A549 (cell line): Measurements from ENCODE around the gene GPATCH2. TPM values are rescaled to one million over a fixed set of nuclear protein-coding genes. Genes with fewer than 3 reads are reported as not detected.

Experiments used
- ATAC-seq, 2 experiments: fragments of 200-7000 bp in 1 of 2; fragments of >200 bp in 1 of 2; cut with Nextera tagmentation in 1 of 2; cut with Tn5 transposase in 1 of 2; 3 replicates each; pipeline versions ENCODE4 v1.8.0 to v1.9.1; 2018 to 2020; ENCODE audit warnings: mild to moderate bottlenecking in 1 of 2, moderate library complexity in 1 of 2
- CTCF ChIA-PET: fragments of 300-600 bp; sonication (Branson Sonifier 250); formaldehyde crosslinking; extraction: SDS; loops from one replicate; lab custom pipeline; 2021; ENCODE audit warnings: antibody characterized with exemption, inconsistent platforms; lab: Yijun Ruan, JAX
- POLR2A ChIA-PET: fragments of 350-600 bp; formaldehyde crosslinking; extraction: SDS; loops from one replicate; lab custom pipeline; 2021; ENCODE audit warnings: antibody characterized with exemption, inconsistent platforms; lab: Yijun Ruan, JAX
- DNase-seq, 2 experiments: peaks; one replicate each; pipeline versions ENCODE4 v3.0.0 to v3.0.0-alpha.2; 2011 to 2016; ENCODE audit warnings: low read depth in 1 of 2, low spot score in 1 of 2
- FAIRE-seq: peaks from 2 replicates; lab custom pipeline; 2011; peaks lifted over from hg19 to GRCh38; lab: Jason Lieb, UNC
- H3K27ac ChIP-seq, 2 experiments: fragments of >200 bp; sonication (Bioruptor Twin); formaldehyde crosslinking; 3 replicates each; pipeline ENCODE4 v1.5.1; 2016 to 2017
- H3K4me1 ChIP-seq: fragments of >200 bp; sonication (Bioruptor Twin); formaldehyde crosslinking; 3 replicates; pipeline ENCODE4 v1.6.1; 2016
- H3K4me2 ChIP-seq: fragments of >200 bp; sonication (Bioruptor Twin); formaldehyde crosslinking; 3 replicates; pipeline ENCODE4 v1.6.1; 2016
- H3K4me3 ChIP-seq: fragments of >200 bp; sonication (Bioruptor Twin); formaldehyde crosslinking; 3 replicates; pipeline ENCODE4 v1.5.1; 2016
- H3K9me3 ChIP-seq: fragments of >200 bp; sonication (Bioruptor Twin); formaldehyde crosslinking; 3 replicates; pipeline ENCODE4 v1.6.1; 2016
- CEBPB ChIP-seq, 2 experiments: fragments of >200 bp in 1 of 2; sonication (Bioruptor Twin) in 1 of 2; formaldehyde crosslinking in 1 of 2; IDR thresholded peaks; 2 replicates each; pipeline ENCODE4 v1.6.1; 2012 to 2016
- CHD2 ChIP-seq: fragments of 150-350 bp; IDR thresholded peaks from 2 replicates; pipeline ENCODE4 v1.6.1; 2014; ENCODE audit warnings: low read length; ENCODE audit not compliant: partially characterized antibody
- EHMT2 ChIP-seq: fragments of 200-600 bp; sonication (generic); IDR thresholded peaks from 2 replicates; pipeline ENCODE4 v1.6.1; 2016; ENCODE audit warnings: antibody characterized with exemption, low read depth, mild to moderate bottlenecking, moderate library complexity
- ESRRA ChIP-seq: fragments of 150-350 bp; IDR thresholded peaks from 2 replicates; pipeline ENCODE4 v1.6.1; 2014; ENCODE audit warnings: mild to moderate bottlenecking, low read length, borderline replicate concordance
- FOXS1 ChIP-seq: fragments of 250-450 bp; sonication (Bioruptor Pico); IDR thresholded peaks from 2 replicates; pipeline ENCODE4 v1.5.0; 2020; ENCODE audit warnings: mild to moderate bottlenecking, moderate library complexity
- GATA3 ChIP-seq: IDR thresholded peaks from 2 replicates; pipeline ENCODE4 v1.6.1; 2012; ENCODE audit warnings: borderline replicate concordance
- HDAC2 ChIP-seq: fragments of 200-600 bp; sonication (generic); IDR thresholded peaks from 2 replicates; pipeline ENCODE4 v1.6.1; 2016
- HOXB13 ChIP-seq: fragments of 250-450 bp; sonication (Bioruptor Pico); IDR thresholded peaks from 2 replicates; pipeline ENCODE4 v1.5.0; 2020; ENCODE audit warnings: low read depth, mild to moderate bottlenecking, moderate library complexity
- KDM5A ChIP-seq: fragments of 200-600 bp; sonication (generic); IDR thresholded peaks from 2 replicates; pipeline ENCODE4 v1.6.1; 2016; ENCODE audit warnings: antibody characterized with exemption, mild to moderate bottlenecking
- MAFK ChIP-seq: fragments of 450-650 bp; IDR thresholded peaks from 2 replicates; pipeline ENCODE4 v1.6.1; 2014; ENCODE audit not compliant: partially characterized antibody
- MYC ChIP-seq: IDR thresholded peaks from 2 replicates; pipeline ENCODE4 v1.6.1; 2012; ENCODE audit warnings: mild to moderate bottlenecking, inconsistent platforms, low read length, improper control_type of control experiment, borderline replicate concordance
- NPAS2 ChIP-seq: fragments of 250-450 bp; sonication (Bioruptor Pico); IDR thresholded peaks from 2 replicates; pipeline ENCODE4 v1.8.0; 2022; ENCODE audit warnings: mild to moderate bottlenecking, moderate library complexity, borderline replicate concordance
- PHF8 ChIP-seq: fragments of 200-600 bp; sonication (generic); IDR thresholded peaks from 2 replicates; pipeline ENCODE4 v1.6.1; 2016; ENCODE audit warnings: low read depth, mild to moderate bottlenecking, antibody characterized with exemption, moderate library complexity, borderline replicate concordance
- POLR2AphosphoS2 ChIP-seq: conservative IDR thresholded peaks from 2 replicates; pipeline ENCODE4 v1.6.1; 2012; ENCODE audit warnings: low read length, improper control_type of control experiment, inconsistent platforms
- RARB ChIP-seq: fragments of 250-450 bp; sonication (Bioruptor Pico); IDR thresholded peaks from 2 replicates; pipeline ENCODE4 v1.8.0; 2021; ENCODE audit warnings: mild to moderate bottlenecking, moderate library complexity
- RCOR1 ChIP-seq: fragments of 150-350 bp; IDR thresholded peaks from 2 replicates; pipeline ENCODE4 v1.6.1; 2014; ENCODE audit warnings: antibody characterized with exemption, low read length, low read depth
- RNF2 ChIP-seq: fragments of 200-600 bp; sonication (generic); IDR thresholded peaks from 2 replicates; pipeline ENCODE4 v1.6.1; 2016; ENCODE audit warnings: low read depth, mild to moderate bottlenecking, antibody characterized with exemption, moderate library complexity, borderline replicate concordance
- SREBF2 ChIP-seq: fragments of 450-650 bp; IDR thresholded peaks from 2 replicates; pipeline ENCODE4 v1.6.1; 2014; ENCODE audit warnings: mild to moderate bottlenecking, moderate library complexity
- TFCP2L1 ChIP-seq: fragments of 250-450 bp; sonication (Bioruptor Pico); IDR thresholded peaks from 2 replicates; pipeline ENCODE4 v1.5.0; 2021; ENCODE audit warnings: mild to moderate bottlenecking
- TP53 ChIP-seq: fragments of 250-450 bp; sonication (Bioruptor Pico); IDR thresholded peaks from 2 replicates; pipeline ENCODE4 v1.5.0; 2021; ENCODE audit warnings: mild to moderate bottlenecking, moderate library complexity
- ZSCAN20 ChIP-seq: fragments of 250-450 bp; sonication (Bioruptor Pico); IDR thresholded peaks from 2 replicates; pipeline ENCODE4 v1.8.0; 2022; ENCODE audit warnings: mild to moderate bottlenecking, moderate library complexity
- WGBS: methylation state at CpG from one replicate; pipeline ENCODE4 v1.1.6; 2017; ENCODE audit errors: missing lambda C conversion rate; 5-methylcytosine and 5-hydroxymethylcytosine counted together
- polyA plus RNA-seq, 4 experiments: library from polyadenylated mRNA; depleted of rRNA in 3 of 4; stranded (reverse); fragments of >200 nt; fragmentation: RNase III in 1 of 4; extraction: RNeasy Plus Mini Kit Qiagen cat#74134 plus additional on column Dnase treatment in 1 of 4; gene quantifications; 2 replicates in 3 of 4; 3 replicates in 1 of 4; pipeline ENCODE4 v1.2.3, GENCODE V29; 2011 to 2017
- TF ChIP-seq, protein P1 (sequence below): fragments of 200-600 bp; sonication (generic); IDR thresholded peaks from 2 replicates; pipeline ENCODE4 v1.6.1; 2016; ENCODE audit warnings: antibody characterized with exemption, mild to moderate bottlenecking, moderate library complexity
- TF ChIP-seq, protein P2 (sequence below): IDR thresholded peaks from 2 replicates; pipeline ENCODE4 v1.6.1; 2012
- TF ChIP-seq, protein P3 (sequence below): IDR thresholded peaks from 2 replicates; pipeline ENCODE4 v1.6.1; 2012; ENCODE audit warnings: low read depth, borderline replicate concordance
- TF ChIP-seq, protein P4 (sequence below): fragments of 250-450 bp; sonication (Bioruptor Pico); IDR thresholded peaks from 2 replicates; pipeline ENCODE4 v1.5.0; 2021; ENCODE audit warnings: mild to moderate bottlenecking, moderate library complexity, borderline replicate concordance
- TF ChIP-seq, protein P5 (sequence below): fragments of 450-650 bp; IDR thresholded peaks from 2 replicates; pipeline ENCODE4 v1.6.1; 2014; ENCODE audit warnings: antibody characterized with exemption

Gene GPATCH2
- polyA plus RNA-seq, 2 of the 4 experiments (the other 2 are of a cell fraction): 10.8 to 18.6 TPM

DNA sequence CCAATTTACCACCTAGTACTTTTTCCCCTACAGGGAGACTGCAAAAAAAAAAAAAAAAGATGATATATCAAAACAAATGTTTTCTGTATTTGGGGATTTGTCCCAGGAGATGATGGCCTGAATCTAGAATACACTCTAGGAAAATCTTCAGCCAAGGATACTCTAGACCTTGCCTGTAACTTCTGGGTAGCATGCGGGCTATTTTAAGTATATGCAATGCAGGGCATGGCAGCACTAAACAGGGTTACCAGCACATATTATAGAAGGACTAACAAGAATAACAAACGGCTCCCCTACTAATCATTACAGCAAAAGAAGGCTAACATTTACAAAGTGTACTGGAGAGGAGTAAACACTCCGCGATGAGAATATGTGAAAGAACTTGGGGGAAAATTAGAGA, 109.6 kb downstream of the GPATCH2 start:
- 74% methylated on average over 4 of the region's 4 CpGs for WGBS
- Histone ChIP-seq H3K27ac (no peak overlapping the region), H3K4me3 (no peak overlapping the region), H3K4me1 (peaks cover 26% of the 10 kb centered on the region), H3K4me2 (no peak overlapping the region), H3K9me3 (no peaks in the 10 kb centered on the region)
- POLR2A ChIA-PET: no interaction called here
- no peak for FAIRE-seq
- DNase-seq: no peak
- ATAC-seq: no peak
- CTCF ChIA-PET: no interaction called here
- TF ChIP-seq RCOR1 (no peak), NPAS2 (CRISPR knock-in tag) (no peak), FOXS1 (no peak), CHD2 (no peak), CEBPB (IDR thresholded peaks at IDR 0.05) (no peak), TFCP2L1 (no peak), PHF8 (no peak), KDM5A (no peak), MAFK (no peak), ESRRA (no peak), HDAC2 (no peak), ZSCAN20 (CRISPR knock-in tag) (no peak), GATA3 (no peak), POLR2AphosphoS2 (no peak)
- TF ChIP-seq, protein P1, sequence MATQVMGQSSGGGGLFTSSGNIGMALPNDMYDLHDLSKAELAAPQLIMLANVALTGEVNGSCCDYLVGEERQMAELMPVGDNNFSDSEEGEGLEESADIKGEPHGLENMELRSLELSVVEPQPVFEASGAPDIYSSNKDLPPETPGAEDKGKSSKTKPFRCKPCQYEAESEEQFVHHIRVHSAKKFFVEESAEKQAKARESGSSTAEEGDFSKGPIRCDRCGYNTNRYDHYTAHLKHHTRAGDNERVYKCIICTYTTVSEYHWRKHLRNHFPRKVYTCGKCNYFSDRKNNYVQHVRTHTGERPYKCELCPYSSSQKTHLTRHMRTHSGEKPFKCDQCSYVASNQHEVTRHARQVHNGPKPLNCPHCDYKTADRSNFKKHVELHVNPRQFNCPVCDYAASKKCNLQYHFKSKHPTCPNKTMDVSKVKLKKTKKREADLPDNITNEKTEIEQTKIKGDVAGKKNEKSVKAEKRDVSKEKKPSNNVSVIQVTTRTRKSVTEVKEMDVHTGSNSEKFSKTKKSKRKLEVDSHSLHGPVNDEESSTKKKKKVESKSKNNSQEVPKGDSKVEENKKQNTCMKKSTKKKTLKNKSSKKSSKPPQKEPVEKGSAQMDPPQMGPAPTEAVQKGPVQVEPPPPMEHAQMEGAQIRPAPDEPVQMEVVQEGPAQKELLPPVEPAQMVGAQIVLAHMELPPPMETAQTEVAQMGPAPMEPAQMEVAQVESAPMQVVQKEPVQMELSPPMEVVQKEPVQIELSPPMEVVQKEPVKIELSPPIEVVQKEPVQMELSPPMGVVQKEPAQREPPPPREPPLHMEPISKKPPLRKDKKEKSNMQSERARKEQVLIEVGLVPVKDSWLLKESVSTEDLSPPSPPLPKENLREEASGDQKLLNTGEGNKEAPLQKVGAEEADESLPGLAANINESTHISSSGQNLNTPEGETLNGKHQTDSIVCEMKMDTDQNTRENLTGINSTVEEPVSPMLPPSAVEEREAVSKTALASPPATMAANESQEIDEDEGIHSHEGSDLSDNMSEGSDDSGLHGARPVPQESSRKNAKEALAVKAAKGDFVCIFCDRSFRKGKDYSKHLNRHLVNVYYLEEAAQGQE: no peak
- TF ChIP-seq, protein P2, sequence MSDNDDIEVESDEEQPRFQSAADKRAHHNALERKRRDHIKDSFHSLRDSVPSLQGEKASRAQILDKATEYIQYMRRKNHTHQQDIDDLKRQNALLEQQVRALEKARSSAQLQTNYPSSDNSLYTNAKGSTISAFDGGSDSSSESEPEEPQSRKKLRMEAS: no peak
- TF ChIP-seq, protein P3, sequence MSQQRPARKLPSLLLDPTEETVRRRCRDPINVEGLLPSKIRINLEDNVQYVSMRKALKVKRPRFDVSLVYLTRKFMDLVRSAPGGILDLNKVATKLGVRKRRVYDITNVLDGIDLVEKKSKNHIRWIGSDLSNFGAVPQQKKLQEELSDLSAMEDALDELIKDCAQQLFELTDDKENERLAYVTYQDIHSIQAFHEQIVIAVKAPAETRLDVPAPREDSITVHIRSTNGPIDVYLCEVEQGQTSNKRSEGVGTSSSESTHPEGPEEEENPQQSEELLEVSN: no peak

DNA sequence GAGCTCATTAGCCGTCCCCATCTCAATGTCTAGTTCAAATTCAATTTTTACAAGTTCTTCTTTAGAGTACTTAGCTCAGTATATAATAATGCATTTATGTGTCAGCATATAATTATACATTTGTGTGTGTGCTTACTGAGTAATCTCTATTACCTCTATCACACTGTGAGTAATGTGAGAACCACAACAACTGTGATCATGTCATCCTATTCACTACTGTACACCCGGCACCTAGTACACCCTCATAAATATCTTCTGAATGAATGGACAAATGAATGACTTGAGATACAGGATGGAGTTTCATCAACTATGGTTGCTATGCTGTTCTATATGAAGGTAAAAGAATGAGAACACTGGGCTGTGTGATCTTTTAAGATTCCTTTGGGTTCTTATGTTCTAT, 124.0 kb downstream of the GPATCH2 start:
- ATAC-seq: no peak
- TF ChIP-seq TP53: no peak
- no peak for TF ChIP-seq GATA3
- no peak for TF ChIP-seq MYC
- TF ChIP-seq HOXB13 (CRISPR knock-in tag): no peak
- TF ChIP-seq, all 56 proteins: peak for 0
- DNase-seq (no peak), FAIRE-seq (no peak)
- Histone ChIP-seq H3K4me3 (no peak overlapping the region), H3K27ac (no peak overlapping the region), H3K9me3 (no peaks in the 10 kb centered on the region), H3K4me2 (no peak overlapping the region), H3K4me1 (no peaks in the 10 kb centered on the region)
- CTCF ChIA-PET: no interaction called here
- POLR2A ChIA-PET: no interaction called here
- 88% methylated on average over 2 of the region's 2 CpGs for WGBS

DNA sequence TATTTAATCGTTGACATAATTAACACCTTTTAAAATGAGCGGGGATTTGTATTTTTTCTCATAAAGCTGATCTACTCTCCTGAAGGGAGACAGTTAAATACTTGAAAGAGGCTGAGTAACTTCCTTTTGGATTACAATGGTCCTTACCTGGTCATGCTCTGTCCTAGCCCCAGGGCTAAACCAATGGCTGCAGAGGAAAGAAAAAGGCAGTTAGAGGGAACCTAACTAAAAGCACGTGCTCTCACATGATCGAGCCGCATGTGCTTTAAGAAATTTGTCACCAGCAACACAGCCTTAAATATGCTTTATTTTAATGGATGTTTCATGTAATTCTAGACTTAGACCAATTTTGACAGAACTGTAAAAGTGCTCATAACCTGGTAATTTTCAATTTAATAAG, 132.7 kb downstream of the GPATCH2 start:
- Histone ChIP-seq H3K9me3 (no peaks in the 10 kb centered on the region), H3K4me1 (peaks cover 9% of the 10 kb centered on the region; the same call in 2 of the 3 replicates), H3K4me2 (no peak overlapping the region), H3K27ac (no peak overlapping the region), H3K4me3 (no peak overlapping the region)
- ATAC-seq (no peak), FAIRE-seq (no peak), DNase-seq (no peak)
- CTCF ChIA-PET: no interaction called here
- WGBS: 90% methylated on average over 5 of the region's 5 CpGs
- POLR2A ChIA-PET: no interaction called here
- TF ChIP-seq, protein P4, sequence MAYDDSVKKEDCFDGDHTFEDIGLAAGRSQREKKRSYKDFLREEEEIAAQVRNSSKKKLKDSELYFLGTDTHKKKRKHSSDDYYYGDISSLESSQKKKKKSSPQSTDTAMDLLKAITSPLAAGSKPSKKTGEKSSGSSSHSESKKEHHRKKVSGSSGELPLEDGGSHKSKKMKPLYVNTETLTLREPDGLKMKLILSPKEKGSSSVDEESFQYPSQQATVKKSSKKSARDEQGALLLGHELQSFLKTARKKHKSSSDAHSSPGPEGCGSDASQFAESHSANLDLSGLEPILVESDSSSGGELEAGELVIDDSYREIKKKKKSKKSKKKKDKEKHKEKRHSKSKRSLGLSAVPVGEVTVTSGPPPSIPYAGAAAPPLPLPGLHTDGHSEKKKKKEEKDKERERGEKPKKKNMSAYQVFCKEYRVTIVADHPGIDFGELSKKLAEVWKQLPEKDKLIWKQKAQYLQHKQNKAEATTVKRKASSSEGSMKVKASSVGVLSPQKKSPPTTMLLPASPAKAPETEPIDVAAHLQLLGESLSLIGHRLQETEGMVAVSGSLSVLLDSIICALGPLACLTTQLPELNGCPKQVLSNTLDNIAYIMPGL (CRISPR knock-in tag): no peak
- no peak for TF ChIP-seq RARB (CRISPR knock-in tag)
- TF ChIP-seq, protein P3: no peak
- TF ChIP-seq, protein P5, sequence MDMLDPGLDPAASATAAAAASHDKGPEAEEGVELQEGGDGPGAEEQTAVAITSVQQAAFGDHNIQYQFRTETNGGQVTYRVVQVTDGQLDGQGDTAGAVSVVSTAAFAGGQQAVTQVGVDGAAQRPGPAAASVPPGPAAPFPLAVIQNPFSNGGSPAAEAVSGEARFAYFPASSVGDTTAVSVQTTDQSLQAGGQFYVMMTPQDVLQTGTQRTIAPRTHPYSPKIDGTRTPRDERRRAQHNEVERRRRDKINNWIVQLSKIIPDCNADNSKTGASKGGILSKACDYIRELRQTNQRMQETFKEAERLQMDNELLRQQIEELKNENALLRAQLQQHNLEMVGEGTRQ: no peak
- no peak for TF ChIP-seq CEBPB (IDR thresholded peaks at IDR 0.05)
- no peak for TF ChIP-seq HDAC2
- TF ChIP-seq KDM5A: no peak
- TF ChIP-seq NPAS2 (CRISPR knock-in tag): no peak
- TF ChIP-seq GATA3: no peak
- TF ChIP-seq RNF2: no peak
- TF ChIP-seq EHMT2: no peak
- no peak for TF ChIP-seq POLR2AphosphoS2
- TF ChIP-seq SREBF2: no peak
